HG03139 (cell line): ENCODE results near the gene KCNK6.
A peak's percentile ranks its signal among the peaks of the same experiment; 100 is the strongest.
"Not testable (repeated sequence)": the region's sequence is repeated elsewhere in the genome, so short reads cannot be mapped to it uniquely, and the experiment has no call there.

Experiments used
- ATAC-seq: cut with Tn5 transposase; IDR thresholded peaks from one replicate; pipeline ENCODE4 v1.9.1; 2021; ENCODE audit not compliant: unreplicated experiment

KCNK6 gene

GRCh38 chr19:38360839-38361631 lies 41.4 kb downstream of the KCNK6 start:
- ATAC-seq, result no peak

- no peak for ATAC-seq
Measured at GRCh38 chr19:38361633-38362075, 42.0 kb downstream of the KCNK6 start.

GRCh38 chr19:38362076-38362945 lies 42.7 kb downstream of the KCNK6 start:
- no peak for ATAC-seq

GRCh38 chr19:38362946-38363688 lies 43.5 kb downstream of the KCNK6 start:
- ATAC-seq, result not testable (repeated sequence)

GRCh38 chr19:38367041-38367440 lies 47.4 kb downstream of the KCNK6 start:
- no peak for ATAC-seq

GRCh38 chr19:38369584-38369983 lies 49.9 kb downstream of the KCNK6 start:
- ATAC-seq, result no peak

- no peak for ATAC-seq
Measured at GRCh38 chr19:38370299-38370698, 50.7 kb downstream of the KCNK6 start.

- no peak for ATAC-seq
Measured at GRCh38 chr19:38371081-38371480, 51.4 kb downstream of the KCNK6 start.

GRCh38 chr19:38373907-38374331 lies 54.3 kb downstream of the KCNK6 start:
- no peak for ATAC-seq

- peak; percentile 89 for ATAC-seq
Measured at GRCh38 chr19:38374332-38375097, 54.9 kb downstream of the KCNK6 start, which contains the start of gene PSMD8. TSS of gene PSMD8 (plus strand) at chr19:38374571. CDS start at chr19:38374602, 31 bp downstream.

- no peak for ATAC-seq
Measured at GRCh38 chr19:38375098-38375493, 55.5 kb downstream of the KCNK6 start.

- no peak for ATAC-seq
Measured at GRCh38 chr19:38375748-38376147, 56.1 kb downstream of the KCNK6 start.

GRCh38 chr19:38376576-38376975 lies 56.9 kb downstream of the KCNK6 start:
- ATAC-seq, result no peak

GRCh38 chr19:38377052-38377451 lies 57.4 kb downstream of the KCNK6 start:
- ATAC-seq, result no peak

GRCh38 chr19:38378866-38379265 lies 59.2 kb downstream of the KCNK6 start:
- no peak for ATAC-seq

- no peak for ATAC-seq
Measured at GRCh38 chr19:38381138-38381537, 61.5 kb downstream of the KCNK6 start.
